ENCODE results near the gene CACNG4.

The CACNG4 gene

GRCh38 chr17:66944351-66945146 lies 20.0 kb upstream of the CACNG4 start:
- DNase-seq (ENCODE audit: low spot score): no peak

GRCh38 chr17:66945147-66945835 lies 19.2 kb upstream of the CACNG4 start:
- no peak for DNase-seq (ENCODE audit: low spot score)

GRCh38 chr17:66946251-66946650 lies 18.3 kb upstream of the CACNG4 start:
- DNase-seq (ENCODE audit: low spot score): no peak

GRCh38 chr17:66947311-66947710 lies 17.2 kb upstream of the CACNG4 start:
- no peak for DNase-seq (ENCODE audit: low spot score)

GRCh38 chr17:66948061-66948750 lies 16.3 kb upstream of the CACNG4 start:
- no peak for DNase-seq (ENCODE audit: low spot score)

GRCh38 chr17:66949501-66949900 lies 15.0 kb upstream of the CACNG4 start:
- peak; percentile 83 for DNase-seq (ENCODE audit: low spot score)

- no peak for DNase-seq (ENCODE audit: low spot score)
Observed at GRCh38 chr17:66950325-66950724, 14.2 kb upstream of the CACNG4 start.

- DNase-seq (ENCODE audit: low spot score): no peak
Observed at GRCh38 chr17:66950886-66951604, 13.5 kb upstream of the CACNG4 start.

GRCh38 chr17:66951605-66951953 lies 12.9 kb upstream of the CACNG4 start:
- no peak for DNase-seq (ENCODE audit: low spot score)

GRCh38 chr17:66952031-66952524 lies 12.4 kb upstream of the CACNG4 start:
- DNase-seq (ENCODE audit: low spot score): no peak

- DNase-seq (ENCODE audit: low spot score): no peak
Observed at GRCh38 chr17:66952681-66953629, 11.6 kb upstream of the CACNG4 start.

- DNase-seq (ENCODE audit: low spot score): no peak
Observed at GRCh38 chr17:66953630-66954020, 10.9 kb upstream of the CACNG4 start.

- no peak for DNase-seq (ENCODE audit: low spot score)
Observed at GRCh38 chr17:66954632-66955031, 9.9 kb upstream of the CACNG4 start.

- no peak for DNase-seq (ENCODE audit: low spot score)
Observed at GRCh38 chr17:66955821-66956220, 8.7 kb upstream of the CACNG4 start.

- DNase-seq (ENCODE audit: low spot score): no peak
Observed at GRCh38 chr17:66956941-66957340, 7.6 kb upstream of the CACNG4 start.

GRCh38 chr17:66957343-66957742 lies 7.2 kb upstream of the CACNG4 start:
- DNase-seq (ENCODE audit: low spot score): no peak

GRCh38 chr17:66957951-66958579 lies 6.4 kb upstream of the CACNG4 start:
- no peak for DNase-seq (ENCODE audit: low spot score)

- DNase-seq (ENCODE audit: low spot score): no peak
Observed at GRCh38 chr17:66959641-66960375, 4.7 kb upstream of the CACNG4 start.

- no peak for DNase-seq (ENCODE audit: low spot score)
Observed at GRCh38 chr17:66960613-66961012, 3.9 kb upstream of the CACNG4 start.

- no peak for DNase-seq (ENCODE audit: low spot score)
Observed at GRCh38 chr17:66963521-66963908, 992 bp upstream of the CACNG4 start.

All from putamen (tissue), 1 donor.